ENCODE results near the gene F3.

F3 gene

DNA sequence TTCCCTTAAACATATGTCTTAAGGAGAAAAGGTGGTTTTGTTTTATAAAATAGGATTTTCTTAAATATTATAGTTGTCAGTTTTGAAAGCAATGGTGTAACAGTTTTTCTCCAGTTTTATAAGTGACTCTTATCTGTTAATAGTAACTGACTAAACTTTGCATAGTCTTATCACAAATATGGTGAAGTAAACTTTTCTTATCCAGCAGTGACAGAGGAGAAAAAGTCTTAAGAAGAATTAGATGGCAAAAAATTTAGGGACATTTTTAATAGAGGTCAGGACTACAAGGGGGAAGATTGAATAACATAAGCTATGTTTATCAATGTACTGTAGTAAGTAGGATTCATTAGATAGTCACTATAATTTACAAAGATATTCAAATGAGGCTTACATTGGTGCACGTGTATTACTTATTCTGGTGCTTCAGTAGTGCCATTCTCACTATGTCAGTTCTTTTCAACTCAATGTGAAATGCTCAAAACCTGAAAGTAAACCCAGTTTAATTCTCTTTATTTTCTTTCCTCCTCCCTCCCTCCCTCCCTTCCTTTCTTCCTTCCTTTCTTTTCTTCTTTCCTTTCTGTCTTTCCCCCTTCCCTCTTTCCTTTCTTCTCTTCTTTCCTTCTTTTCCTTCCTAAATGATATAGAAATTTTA is 26.1 kb downstream of the F3 start:
- TF ChIP-seq, protein P1, sequence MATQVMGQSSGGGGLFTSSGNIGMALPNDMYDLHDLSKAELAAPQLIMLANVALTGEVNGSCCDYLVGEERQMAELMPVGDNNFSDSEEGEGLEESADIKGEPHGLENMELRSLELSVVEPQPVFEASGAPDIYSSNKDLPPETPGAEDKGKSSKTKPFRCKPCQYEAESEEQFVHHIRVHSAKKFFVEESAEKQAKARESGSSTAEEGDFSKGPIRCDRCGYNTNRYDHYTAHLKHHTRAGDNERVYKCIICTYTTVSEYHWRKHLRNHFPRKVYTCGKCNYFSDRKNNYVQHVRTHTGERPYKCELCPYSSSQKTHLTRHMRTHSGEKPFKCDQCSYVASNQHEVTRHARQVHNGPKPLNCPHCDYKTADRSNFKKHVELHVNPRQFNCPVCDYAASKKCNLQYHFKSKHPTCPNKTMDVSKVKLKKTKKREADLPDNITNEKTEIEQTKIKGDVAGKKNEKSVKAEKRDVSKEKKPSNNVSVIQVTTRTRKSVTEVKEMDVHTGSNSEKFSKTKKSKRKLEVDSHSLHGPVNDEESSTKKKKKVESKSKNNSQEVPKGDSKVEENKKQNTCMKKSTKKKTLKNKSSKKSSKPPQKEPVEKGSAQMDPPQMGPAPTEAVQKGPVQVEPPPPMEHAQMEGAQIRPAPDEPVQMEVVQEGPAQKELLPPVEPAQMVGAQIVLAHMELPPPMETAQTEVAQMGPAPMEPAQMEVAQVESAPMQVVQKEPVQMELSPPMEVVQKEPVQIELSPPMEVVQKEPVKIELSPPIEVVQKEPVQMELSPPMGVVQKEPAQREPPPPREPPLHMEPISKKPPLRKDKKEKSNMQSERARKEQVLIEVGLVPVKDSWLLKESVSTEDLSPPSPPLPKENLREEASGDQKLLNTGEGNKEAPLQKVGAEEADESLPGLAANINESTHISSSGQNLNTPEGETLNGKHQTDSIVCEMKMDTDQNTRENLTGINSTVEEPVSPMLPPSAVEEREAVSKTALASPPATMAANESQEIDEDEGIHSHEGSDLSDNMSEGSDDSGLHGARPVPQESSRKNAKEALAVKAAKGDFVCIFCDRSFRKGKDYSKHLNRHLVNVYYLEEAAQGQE (IDR thresholded peaks at IDR 0.05; ENCODE audit: insufficient replicate concordance, low read depth), result no peak
- TF ChIP-seq POLR2AphosphoS5 (IDR thresholded peaks at IDR 0.05; ENCODE audit: low read depth) (no peak), SPI1 (IDR thresholded peaks at IDR 0.05; ENCODE audit: borderline replicate concordance, low read depth) (no peak), GABPA (IDR thresholded peaks at IDR 0.05; ENCODE audit: low read depth) (no peak)
- TF ChIP-seq, protein P2, sequence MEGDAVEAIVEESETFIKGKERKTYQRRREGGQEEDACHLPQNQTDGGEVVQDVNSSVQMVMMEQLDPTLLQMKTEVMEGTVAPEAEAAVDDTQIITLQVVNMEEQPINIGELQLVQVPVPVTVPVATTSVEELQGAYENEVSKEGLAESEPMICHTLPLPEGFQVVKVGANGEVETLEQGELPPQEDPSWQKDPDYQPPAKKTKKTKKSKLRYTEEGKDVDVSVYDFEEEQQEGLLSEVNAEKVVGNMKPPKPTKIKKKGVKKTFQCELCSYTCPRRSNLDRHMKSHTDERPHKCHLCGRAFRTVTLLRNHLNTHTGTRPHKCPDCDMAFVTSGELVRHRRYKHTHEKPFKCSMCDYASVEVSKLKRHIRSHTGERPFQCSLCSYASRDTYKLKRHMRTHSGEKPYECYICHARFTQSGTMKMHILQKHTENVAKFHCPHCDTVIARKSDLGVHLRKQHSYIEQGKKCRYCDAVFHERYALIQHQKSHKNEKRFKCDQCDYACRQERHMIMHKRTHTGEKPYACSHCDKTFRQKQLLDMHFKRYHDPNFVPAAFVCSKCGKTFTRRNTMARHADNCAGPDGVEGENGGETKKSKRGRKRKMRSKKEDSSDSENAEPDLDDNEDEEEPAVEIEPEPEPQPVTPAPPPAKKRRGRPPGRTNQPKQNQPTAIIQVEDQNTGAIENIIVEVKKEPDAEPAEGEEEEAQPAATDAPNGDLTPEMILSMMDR (IDR thresholded peaks at IDR 0.05; ENCODE audit: insufficient read depth, low read length), result no peak
- H3K4me3 ChIP-seq (replicated peaks; ENCODE audit: insufficient read depth, low read length), result no peak overlapping the region
- H3K27me3 ChIP-seq (ENCODE audit: insufficient read depth, poor library complexity, severe bottlenecking), result no peaks in the 10 kb centered on the region
- H3K27ac ChIP-seq (replicated peaks), result no peak overlapping the region
- no peak for DNase-seq (ENCODE audit: low read depth in 1 of 2, low spot score in 1 of 2)

DNA sequence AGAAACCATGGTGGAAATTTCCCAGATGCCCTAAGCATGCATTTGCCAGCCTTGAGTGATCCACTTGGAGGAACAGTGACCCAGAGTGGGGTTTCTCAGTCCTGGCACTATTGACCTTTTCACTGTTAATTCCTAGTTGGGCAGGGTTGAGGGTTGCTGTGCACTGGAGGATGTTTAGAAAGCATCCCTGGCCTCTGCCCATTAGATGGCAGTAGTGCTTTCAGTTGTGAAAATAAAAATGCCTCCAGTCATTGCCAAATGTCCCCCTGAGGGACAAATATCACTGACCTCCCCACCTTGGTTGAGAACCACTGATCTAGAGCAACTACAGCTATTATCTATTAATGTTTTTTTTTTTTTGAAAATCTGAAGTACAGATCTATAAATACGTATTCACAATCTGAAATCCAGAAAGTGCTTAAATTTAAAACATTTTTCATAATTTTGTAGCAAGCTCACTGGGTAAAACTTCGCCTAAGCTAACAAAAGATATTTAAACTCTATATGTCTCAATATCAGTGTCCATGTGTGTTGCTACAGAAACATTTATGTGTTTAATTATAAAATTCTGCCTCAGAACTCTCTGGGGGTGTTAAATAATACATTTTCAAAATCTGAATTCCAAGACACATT is 27.3 kb downstream of the F3 start:
- Histone ChIP-seq H3K27ac (replicated peaks) (no peak overlapping the region), H3K27me3 (ENCODE audit: insufficient read depth, poor library complexity, severe bottlenecking) (no peaks in the 10 kb centered on the region), H3K4me3 (replicated peaks; ENCODE audit: insufficient read depth, low read length) (no peak overlapping the region)
- TF ChIP-seq POLR2AphosphoS5 (IDR thresholded peaks at IDR 0.05; ENCODE audit: low read depth) (no peak), GABPA (IDR thresholded peaks at IDR 0.05; ENCODE audit: low read depth) (no peak)
- TF ChIP-seq, protein P2 (IDR thresholded peaks at IDR 0.05; ENCODE audit: insufficient read depth, low read length), result peak; percentile 66
- DNase-seq (ENCODE audit: low read depth in 1 of 2, low spot score in 1 of 2), result peak in 1 of 2 experiments; percentile 33

DNA sequence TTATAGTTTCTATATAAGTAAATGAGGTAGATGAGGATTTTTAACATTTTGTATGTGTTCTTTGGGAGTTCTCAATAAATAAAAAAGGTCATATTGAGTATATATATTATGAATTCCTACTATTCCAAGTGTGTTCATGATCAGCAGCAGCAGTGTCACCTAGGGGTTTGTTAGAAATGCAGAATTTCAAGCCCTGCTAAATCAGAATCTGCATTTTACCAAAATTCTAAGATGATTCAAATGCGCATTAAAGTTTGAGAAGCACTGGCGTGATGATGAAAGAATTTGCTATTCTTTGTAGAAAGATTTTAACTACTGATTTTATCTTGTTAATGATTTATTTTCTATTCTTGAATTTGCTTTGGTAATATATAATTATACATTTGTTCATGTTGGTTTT is 28.7 kb downstream of the F3 start:
- H3K4me3 ChIP-seq (replicated peaks; ENCODE audit: insufficient read depth, low read length), result no peak overlapping the region

More for the DNA sequence above, 28.7 kb downstream of the F3 start:
- Histone ChIP-seq H3K27me3 (ENCODE audit: insufficient read depth, poor library complexity, severe bottlenecking) (no peaks in the 10 kb centered on the region), H3K27ac (replicated peaks) (no peak overlapping the region)
- TF ChIP-seq, protein P1 (IDR thresholded peaks at IDR 0.05; ENCODE audit: insufficient replicate concordance, low read depth), result no peak
- TF ChIP-seq, protein P2 (IDR thresholded peaks at IDR 0.05; ENCODE audit: insufficient read depth, low read length), result no peak
- no peak for TF ChIP-seq POLR2AphosphoS5 (IDR thresholded peaks at IDR 0.05; ENCODE audit: low read depth)
- TF ChIP-seq GABPA (IDR thresholded peaks at IDR 0.05; ENCODE audit: low read depth), result no peak
- TF ChIP-seq SPI1 (IDR thresholded peaks at IDR 0.05; ENCODE audit: borderline replicate concordance, low read depth), result no peak
- no peak for DNase-seq (ENCODE audit: low read depth in 1 of 2, low spot score in 1 of 2)

Data from HL-60 (cell line).